ENCODE data around the gene GDF9.

Gene GDF9

GRCh38 chr5:132866342-132867045 is at the start of gene GDF9, which contains the start of gene UQCRQ:
Gene GDF9 (minus strand): TSS chr5:132866469. CDS start chr5:132864533, 1,936 bp downstream.
Gene UQCRQ (plus strand): TSS chr5:132866642. CDS start chr5:132866882, 240 bp downstream.
- peak; percentile 96 to 97 for DNase-seq

GRCh38 chr5:132915681-132916080 is 49.4 kb upstream of the GDF9 start:
- peak in 1 of 2 donors; percentile 14 for DNase-seq

- no peak for DNase-seq
These were observed 43.4 kb upstream of the GDF9 start for GRCh38 chr5:132909702-132910101.

DNA sequence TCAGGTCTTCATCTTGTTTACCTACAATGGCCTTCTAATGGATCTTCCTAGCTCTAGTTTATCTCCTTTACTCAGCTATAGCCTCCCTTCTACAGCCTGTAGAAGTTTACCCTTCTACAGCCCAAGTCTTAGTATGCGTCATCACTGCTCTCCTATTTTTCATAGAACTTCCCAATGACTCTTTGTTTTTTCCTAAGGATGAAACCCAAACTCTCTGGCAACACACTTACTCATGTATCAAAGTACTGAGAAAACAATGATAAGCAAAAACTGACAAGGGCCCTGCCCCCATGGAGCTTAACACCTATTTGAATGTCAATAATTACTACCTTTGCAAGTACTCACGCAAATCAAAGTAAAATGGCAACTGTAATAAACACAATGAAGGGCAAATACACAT is 40.9 kb upstream of the GDF9 start:
- no peak for DNase-seq

DNA sequence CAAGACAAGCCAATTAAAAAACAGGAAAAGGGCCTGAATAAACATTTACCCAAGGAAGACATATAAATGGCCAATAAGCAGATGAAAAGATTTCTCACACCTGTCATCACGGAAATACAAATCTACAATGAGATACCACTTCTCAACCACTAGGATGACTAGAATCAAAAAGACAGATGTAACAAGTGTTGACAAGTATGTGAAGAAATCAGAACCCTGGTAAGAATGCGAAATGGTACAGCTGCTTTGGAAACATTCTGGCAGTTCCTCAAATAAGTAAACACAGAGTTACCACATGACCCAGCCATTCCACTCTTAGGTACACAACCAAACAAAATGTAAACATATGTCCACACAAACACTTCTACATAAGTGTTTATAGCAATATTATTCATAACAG is 39.7 kb upstream of the GDF9 start:
- no peak for DNase-seq

DNA sequence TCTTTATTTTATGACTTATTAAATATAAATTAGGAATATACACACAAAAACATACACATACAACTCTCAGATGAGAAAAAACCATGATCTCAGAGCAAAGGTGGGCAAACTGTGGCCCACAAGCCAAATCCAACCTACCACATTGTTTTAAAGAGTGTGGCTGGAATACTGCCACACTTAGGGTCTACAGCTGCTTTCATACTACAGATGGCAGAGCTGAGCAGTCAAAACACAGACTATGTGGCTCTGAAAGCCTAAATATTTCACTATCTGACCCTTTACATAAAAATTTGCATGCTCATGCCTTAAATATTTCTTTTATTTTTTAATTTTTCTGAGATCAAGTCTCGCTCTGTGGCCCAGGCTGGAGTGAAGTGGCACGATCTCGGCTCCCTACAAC is 35.5 kb upstream of the GDF9 start:
- DNase-seq, result no peak

GRCh38 chr5:132901036-132901435 is 34.8 kb upstream of the GDF9 start:
- no peak for DNase-seq

GRCh38 chr5:132898094-132898493 is 31.8 kb upstream of the GDF9 start:
- DNase-seq, result no peak

GRCh38 chr5:132896685-132897084 is 30.4 kb upstream of the GDF9 start:
- DNase-seq, result no peak

- no peak for DNase-seq
These were observed 29.5 kb upstream of the GDF9 start for GRCh38 chr5:132895719-132896305.

GRCh38 chr5:132890817-132891216 is 24.5 kb upstream of the GDF9 start:
- no peak for DNase-seq

DNA sequence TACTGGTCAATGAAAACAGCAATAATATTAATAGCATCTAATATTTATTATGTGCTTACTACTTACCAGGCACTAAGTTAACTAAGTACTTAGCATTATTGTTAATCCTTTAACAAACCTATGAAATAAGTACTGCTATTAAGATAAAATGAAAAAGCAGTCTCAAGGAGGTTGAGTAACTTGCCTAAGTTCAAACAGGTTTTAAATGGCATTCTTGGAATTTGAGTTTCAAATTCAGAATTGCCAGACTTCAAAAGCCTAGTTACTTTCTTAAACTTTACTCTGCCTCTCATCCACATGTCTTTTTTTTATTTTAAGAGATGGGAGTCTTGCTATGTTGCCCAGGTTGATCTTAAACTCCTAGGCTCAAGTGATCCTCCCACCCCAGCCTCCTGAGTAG is 23.2 kb upstream of the GDF9 start:
- no peak for DNase-seq

- DNase-seq, result no peak
These were observed 21.0 kb upstream of the GDF9 start for GRCh38 chr5:132887283-132887682.

GRCh38 chr5:132886064-132886823 is 20.0 kb upstream of the GDF9 start:
- DNase-seq, result no peak

- DNase-seq, result no peak
These were observed 18.3 kb upstream of the GDF9 start for GRCh38 chr5:132884548-132884947.

DNA sequence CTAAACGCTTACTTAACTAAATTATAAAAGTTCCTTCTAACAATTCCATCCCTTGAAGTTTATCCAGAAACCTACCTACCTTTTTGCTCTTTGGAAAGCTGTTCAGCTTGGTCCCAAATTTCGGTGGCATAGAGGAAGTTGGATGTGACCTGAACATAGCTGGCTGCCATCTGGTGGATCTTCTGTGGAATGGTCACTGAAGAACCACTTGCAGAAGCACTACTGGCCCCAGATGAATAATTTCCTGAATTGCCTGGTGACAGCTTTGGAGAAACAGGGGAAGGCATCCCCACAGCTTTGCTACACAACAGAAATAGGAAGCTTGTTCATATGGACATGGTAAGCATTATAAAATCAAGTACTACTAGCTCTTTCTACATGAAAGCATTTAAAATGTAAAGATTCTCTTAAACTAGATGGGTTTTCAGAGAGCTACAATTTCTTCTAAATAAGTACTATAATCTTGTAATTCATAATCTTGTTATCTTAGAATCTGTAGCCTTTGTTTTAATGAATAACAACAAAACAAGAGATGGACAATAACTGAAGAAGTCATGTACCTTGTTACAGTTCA is 17.1 kb upstream of the GDF9 start:
- peak; percentile 46 to 57 for DNase-seq

DNA sequence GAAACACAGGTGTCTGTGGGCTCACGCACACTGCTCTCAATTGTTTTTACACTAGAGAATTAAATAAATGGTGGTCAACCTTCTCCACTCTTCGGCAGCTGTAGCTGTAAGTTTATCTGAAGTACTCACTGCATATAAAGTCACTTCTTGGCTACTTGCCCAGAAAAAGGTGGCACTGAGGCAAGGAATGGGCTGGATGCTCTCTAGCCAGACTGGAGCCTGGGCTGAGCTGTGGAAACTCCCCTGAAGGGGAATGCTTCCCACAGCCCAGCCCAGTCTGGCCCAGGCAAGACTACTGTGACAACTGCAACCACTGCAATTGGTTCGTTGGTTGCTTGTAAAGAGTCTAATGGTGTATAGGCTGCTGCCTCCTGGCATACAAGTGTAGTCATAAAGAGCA is 11.7 kb upstream of the GDF9 start:
- no peak for DNase-seq

- no peak for DNase-seq
These were observed 11.2 kb upstream of the GDF9 start for GRCh38 chr5:132877466-132877865.

GRCh38 chr5:132876020-132876759 is 9.9 kb upstream of the GDF9 start:
- no peak for DNase-seq

DNA sequence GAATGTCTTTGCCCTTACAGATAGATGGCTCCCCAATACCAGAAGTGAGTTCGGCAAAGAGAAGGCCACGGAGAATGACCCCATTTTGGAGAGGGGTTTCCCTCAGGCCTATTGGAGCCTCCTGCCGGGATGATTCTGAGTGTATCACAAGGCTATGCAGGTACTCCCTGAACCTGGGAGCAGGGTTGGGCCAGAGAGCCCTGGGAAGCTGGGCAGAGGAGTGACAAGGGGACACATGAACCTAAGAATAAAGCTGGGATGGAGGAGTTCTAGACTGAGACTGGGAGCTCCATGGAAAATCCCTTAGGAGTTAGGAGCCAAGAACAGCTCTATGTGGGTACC is 7.6 kb upstream of the GDF9 start:
- DNase-seq, result no peak

DNA sequence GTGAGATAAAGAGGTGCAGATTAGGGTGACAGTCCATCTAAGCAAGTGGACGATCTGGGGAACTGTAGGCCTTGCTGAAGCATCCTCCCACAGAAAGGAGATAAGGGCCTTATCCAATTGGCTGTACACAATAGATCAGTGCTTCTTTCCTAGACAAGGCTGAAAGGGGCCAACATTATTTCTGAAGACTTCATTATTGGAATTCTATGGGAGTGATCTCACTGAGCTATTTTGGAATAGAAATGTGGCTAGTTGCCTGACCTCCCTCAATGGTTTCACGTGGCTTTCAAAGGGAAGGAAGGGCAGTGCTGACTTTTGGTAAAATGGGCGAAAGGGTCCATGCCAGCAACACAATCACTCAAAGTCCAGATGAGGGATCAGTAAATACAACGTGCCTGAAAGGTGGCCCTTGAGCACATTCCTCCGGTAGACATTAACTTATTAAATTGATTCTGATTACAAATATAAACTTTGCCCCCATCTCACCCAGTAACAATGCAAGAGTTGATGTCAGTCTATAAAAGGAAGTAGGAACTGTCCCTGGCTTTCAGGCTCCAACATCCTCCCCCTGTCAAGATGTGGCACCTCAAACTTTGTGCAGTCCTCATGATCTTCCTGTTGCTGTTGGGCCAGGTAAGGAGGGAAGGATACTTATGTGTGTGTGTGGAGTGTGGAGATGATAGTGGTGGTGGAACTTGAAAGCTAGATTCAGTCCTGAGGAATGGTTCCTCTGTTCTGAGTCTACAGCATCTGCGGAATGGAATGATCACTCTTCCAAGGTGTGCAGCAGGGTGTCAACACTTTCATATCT is 7.1 kb upstream of the GDF9 start, which contains the start of gene LEAP2:
Gene LEAP2, plus strand, starts transcription at position 550 of the 811 bp plus-strand sequence. Its CDS starts 27 bp downstream, at position 577.
- DNase-seq, result no peak

GRCh38 chr5:132872788-132873118 is 6.5 kb upstream of the GDF9 start:
- DNase-seq, result no peak
